ENCODE measurements around the gene NR1D2. TPM values are rescaled to one million over a fixed set of nuclear protein-coding genes. Genes with fewer than 3 reads are reported as not detected.

Gene NR1D2
- total and polyA plus RNA-seq, 2 of the 13 experiments (the other 11 are each of a cell fraction or from before 2014, with no cell fraction given) = 5.3 to 8.1 TPM

DNA sequence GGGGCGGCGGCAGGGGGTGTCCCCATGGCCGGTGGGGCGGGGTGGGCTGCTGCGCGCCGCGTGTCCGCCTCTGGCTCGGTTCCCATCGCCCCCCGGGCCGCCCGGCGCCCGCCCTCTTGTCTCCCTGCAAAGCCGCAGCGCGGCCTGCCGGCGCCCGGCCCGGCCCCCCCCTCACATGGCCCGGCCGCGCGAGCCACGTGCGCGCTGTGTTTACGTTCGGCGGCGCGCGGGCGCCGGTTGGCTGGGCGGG lies 502 bp downstream of the NR1D2 start (continued):
- TF ChIP-seq, protein P1, sequence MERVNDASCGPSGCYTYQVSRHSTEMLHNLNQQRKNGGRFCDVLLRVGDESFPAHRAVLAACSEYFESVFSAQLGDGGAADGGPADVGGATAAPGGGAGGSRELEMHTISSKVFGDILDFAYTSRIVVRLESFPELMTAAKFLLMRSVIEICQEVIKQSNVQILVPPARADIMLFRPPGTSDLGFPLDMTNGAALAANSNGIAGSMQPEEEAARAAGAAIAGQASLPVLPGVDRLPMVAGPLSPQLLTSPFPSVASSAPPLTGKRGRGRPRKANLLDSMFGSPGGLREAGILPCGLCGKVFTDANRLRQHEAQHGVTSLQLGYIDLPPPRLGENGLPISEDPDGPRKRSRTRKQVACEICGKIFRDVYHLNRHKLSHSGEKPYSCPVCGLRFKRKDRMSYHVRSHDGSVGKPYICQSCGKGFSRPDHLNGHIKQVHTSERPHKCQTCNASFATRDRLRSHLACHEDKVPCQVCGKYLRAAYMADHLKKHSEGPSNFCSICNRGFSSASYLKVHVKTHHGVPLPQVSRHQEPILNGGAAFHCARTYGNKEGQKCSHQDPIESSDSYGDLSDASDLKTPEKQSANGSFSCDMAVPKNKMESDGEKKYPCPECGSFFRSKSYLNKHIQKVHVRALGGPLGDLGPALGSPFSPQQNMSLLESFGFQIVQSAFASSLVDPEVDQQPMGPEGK (CRISPR knock-in tag; IDR thresholded peaks at IDR 0.05) = peak; percentile 59; the same call in 1 of the 2 replicates
- TF ChIP-seq CHD2 (IDR thresholded peaks at IDR 0.05; ENCODE audit: low read depth, low read length) = no peak
- TF ChIP-seq ZC3H13 (CRISPR knock-in tag; IDR thresholded peaks at IDR 0.05) = 0 out of 2 replicates have a peak, but pooled peaks have one; percentile 41
- TF ChIP-seq DMAP1 (CRISPR knock-in tag; IDR thresholded peaks at IDR 0.05) = no peak
- TF ChIP-seq ZFY (CRISPR knock-in tag; IDR thresholded peaks at IDR 0.05) = peak; percentile 59; the same call in 1 of the 2 replicates
- TF ChIP-seq FOXO1 (CRISPR knock-in tag; IDR thresholded peaks at IDR 0.05) = peak; percentile 74
- TF ChIP-seq, protein P2, sequence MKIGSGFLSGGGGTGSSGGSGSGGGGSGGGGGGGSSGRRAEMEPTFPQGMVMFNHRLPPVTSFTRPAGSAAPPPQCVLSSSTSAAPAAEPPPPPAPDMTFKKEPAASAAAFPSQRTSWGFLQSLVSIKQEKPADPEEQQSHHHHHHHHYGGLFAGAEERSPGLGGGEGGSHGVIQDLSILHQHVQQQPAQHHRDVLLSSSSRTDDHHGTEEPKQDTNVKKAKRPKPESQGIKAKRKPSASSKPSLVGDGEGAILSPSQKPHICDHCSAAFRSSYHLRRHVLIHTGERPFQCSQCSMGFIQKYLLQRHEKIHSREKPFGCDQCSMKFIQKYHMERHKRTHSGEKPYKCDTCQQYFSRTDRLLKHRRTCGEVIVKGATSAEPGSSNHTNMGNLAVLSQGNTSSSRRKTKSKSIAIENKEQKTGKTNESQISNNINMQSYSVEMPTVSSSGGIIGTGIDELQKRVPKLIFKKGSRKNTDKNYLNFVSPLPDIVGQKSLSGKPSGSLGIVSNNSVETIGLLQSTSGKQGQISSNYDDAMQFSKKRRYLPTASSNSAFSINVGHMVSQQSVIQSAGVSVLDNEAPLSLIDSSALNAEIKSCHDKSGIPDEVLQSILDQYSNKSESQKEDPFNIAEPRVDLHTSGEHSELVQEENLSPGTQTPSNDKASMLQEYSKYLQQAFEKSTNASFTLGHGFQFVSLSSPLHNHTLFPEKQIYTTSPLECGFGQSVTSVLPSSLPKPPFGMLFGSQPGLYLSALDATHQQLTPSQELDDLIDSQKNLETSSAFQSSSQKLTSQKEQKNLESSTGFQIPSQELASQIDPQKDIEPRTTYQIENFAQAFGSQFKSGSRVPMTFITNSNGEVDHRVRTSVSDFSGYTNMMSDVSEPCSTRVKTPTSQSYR (CRISPR knock-in tag; IDR thresholded peaks at IDR 0.05; ENCODE audit: borderline replicate concordance) = 0 out of 2 replicates have a peak, but pooled peaks have one; percentile 65

DNA sequence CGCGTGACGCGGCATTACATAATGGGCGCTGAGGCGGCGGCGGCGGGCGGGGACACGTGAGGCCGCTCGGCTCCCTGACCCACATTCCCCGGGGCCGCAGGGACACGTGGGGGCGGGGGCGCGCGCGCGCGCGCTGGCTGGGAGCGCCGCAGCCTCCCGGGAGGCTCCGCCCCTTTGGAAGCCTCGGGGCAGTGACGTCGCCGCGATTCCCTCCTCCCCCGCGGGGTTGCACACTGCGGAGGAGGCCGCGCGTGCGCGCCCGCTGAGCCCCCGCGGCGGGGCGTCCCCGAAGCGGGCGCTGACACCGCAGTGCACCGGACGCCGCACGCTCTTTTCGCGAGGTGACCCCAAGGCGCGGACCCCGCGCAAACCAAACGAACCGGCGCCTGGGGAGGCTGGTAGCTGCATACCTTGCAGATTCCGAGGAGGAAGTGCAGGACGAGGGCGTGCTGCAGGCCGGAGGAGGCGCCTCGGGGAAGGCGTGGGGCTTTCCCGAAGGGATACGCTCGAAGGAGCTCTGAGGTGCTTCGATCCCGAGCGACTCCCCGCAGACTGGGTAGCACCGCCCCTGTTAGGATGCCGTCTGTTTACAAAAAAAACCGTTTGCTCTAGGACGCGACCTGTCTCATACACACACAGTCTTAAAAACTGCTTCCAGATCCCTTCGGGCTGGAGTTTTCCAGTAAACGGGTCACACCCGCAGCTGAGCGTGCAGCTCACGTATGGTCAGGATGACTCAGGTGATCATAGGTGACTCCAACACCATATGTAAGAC lies 1.0 kb downstream of the NR1D2 start:
- CTCF ChIA-PET (ENCODE audit: low intra/inter-chr PET ratio, low total read pairs) = no interaction called here
- 0% methylated on average over 4 of the region's 87 CpGs for WGBS (ENCODE audit: low lambda C conversion rate)
- Histone ChIP-seq H3K9ac (ENCODE audit: insufficient read depth, low read depth, low read length) (peak overlapping the region; percentile 95), H4K20me1 (ENCODE audit: insufficient read depth, low read length) (peaks cover 25% of the 10 kb centered on the region), H3K4me3 (replicated peaks in 1 of 3; ENCODE audit: insufficient read depth in 1 of 3, low read depth in 2 of 3, low read length in 3 of 3) (peak overlapping the region; percentile 61 to 90 (median 75)), H3K27ac (ENCODE audit: extremely low read length, insufficient read depth, low read length) (peak overlapping the region; percentile 94), H3K79me2 (ENCODE audit: insufficient read depth, low read length) (peaks cover 46% of the 10 kb centered on the region), H3K4me1 (ENCODE audit: insufficient read depth, low read length) (peaks cover 55% of the 10 kb centered on the region), H3K36me3 (replicated peaks in 1 of 2; ENCODE audit: control insufficient read depth in 1 of 2, insufficient read depth in 2 of 2, low read length in 2 of 2) (no peaks in the 10 kb centered on the region), H2AFZ (ENCODE audit: low read length) (no peak overlapping the region), H3K9me3 (ENCODE audit: low read length) (no peaks in the 10 kb centered on the region), H3K4me2 (ENCODE audit: low read depth, low read length) (peak overlapping the region; percentile 99), H3K27me3 (ENCODE audit: control insufficient read depth in 1 of 2, insufficient read depth in 2 of 2, low read length in 2 of 2) (peaks cover 0 to 5% of the 10 kb centered on the region in 2 experiments; a peak in 1 of 5 replicates)
- ATAC-seq = peak; percentile 88
- peak; percentile 36 for FAIRE-seq
- no TSS peak for BruUV-seq (replicated peaks)
- DNase-seq (ENCODE audit: low spot score) = peak; percentile 89
- POLR2A ChIA-PET = interaction anchor here (0.8 to 2.0 kb wide), 5 partner anchors 13 to 505 kb away, joined by 3 to 43 read pairs (median 3); partner anchors contain the start of genes NKIRAS1 and RPL15
- intact Hi-C loops (cut with micrococcal nuclease; ENCODE audit: unreplicated experiment) (loop anchor here (1.0 to 2.0 kb wide), 2 partner anchors 29 to 135 kb away; partner anchors contain the start of gene RPL15), in situ Hi-C loops (cut with HindIII; ENCODE audit: extremely low pct_ligation_motif_present, low pct_unique_long_range_greater_than_20kb) (no loop called here)
- TF ChIP-seq EP300 (IDR thresholded peaks at IDR 0.05; ENCODE audit: low read depth in 2 of 2, low read length in 2 of 2) = no peak; a peak in 1 of 4 replicates
- no peak; the same call in 1 of the 2 replicates for TF ChIP-seq EP300 (CRISPR knock-in tag; IDR thresholded peaks at IDR 0.05; ENCODE audit: borderline replicate concordance)
- peak; percentile 69; the same call in 1 of the 2 replicates for TF ChIP-seq ZNF709 (CRISPR knock-in tag; IDR thresholded peaks at IDR 0.05)
- peak; percentile 58 for TF ChIP-seq TAF1 (CRISPR knock-in tag; IDR thresholded peaks at IDR 0.05)
- TF ChIP-seq ZNF678 (CRISPR knock-in tag; IDR thresholded peaks at IDR 0.05) = 0 out of 2 replicates have a peak, but pooled peaks have one; percentile 57
- TF ChIP-seq TCF12 (IDR thresholded peaks at IDR 0.05) = no peak
- 0 out of 2 replicates have a peak, but pooled peaks have one; percentile 29 for TF ChIP-seq TCF12 (CRISPR knock-in tag; IDR thresholded peaks at IDR 0.05)
- peak; percentile 73; the same call in 1 of the 2 replicates for TF ChIP-seq ZBTB38 (CRISPR knock-in tag; IDR thresholded peaks at IDR 0.05)
- 0 out of 2 replicates have a peak, but pooled peaks have one; percentile 27 for TF ChIP-seq SMYD3 (CRISPR knock-in tag; IDR thresholded peaks at IDR 0.05)
- peak; percentile 52 for TF ChIP-seq TBL1XR1 (IDR thresholded peaks at IDR 0.05; ENCODE audit: borderline replicate concordance, low read length, partially characterized antibody)
- 0 out of 2 replicates have a peak, but pooled peaks have one; percentile 42 for TF ChIP-seq ZSCAN29 (CRISPR knock-in tag; conservative IDR thresholded peaks at IDR 0.05)
- peak; percentile 57; the same call in 1 of the 2 replicates for TF ChIP-seq PPARG (CRISPR knock-in tag; conservative IDR thresholded peaks at IDR 0.05)

All from HepG2 (cell line).